H1 (cell line): ENCODE results near the gene THOC5. TPM values are rescaled to one million over a fixed set of nuclear protein-coding genes. Genes with fewer than 3 reads are reported as not detected.

Source experiments
- CTCF ChIA-PET: fragments of 300-600 bp; sonication (Branson Sonifier 250); formaldehyde crosslinking; loops from one replicate; lab custom pipeline; 2021; ENCODE audit not compliant: partially characterized antibody; lab: Charles Lee
- POLR2A ChIA-PET: fragments of 300-600 bp; sonication (Branson Sonifier 250); formaldehyde crosslinking; loops from one replicate; lab custom pipeline; 2021; ENCODE audit warnings: inconsistent platforms; ENCODE audit not compliant: partially characterized antibody; lab: Charles Lee
- DNase-seq, 2 experiments: peaks; one replicate each; pipeline versions ENCODE4 v3.0.0 to v3.0.0-alpha.2; 2010 to 2022; ENCODE audit warnings: low spot score in 2 of 2, low read depth in 1 of 2, mixed read lengths in 1 of 2
- FAIRE-seq: peaks from 2 replicates; lab custom pipeline; 2011; peaks lifted over from hg19 to GRCh38; lab: Jason Lieb, UNC
- H2AFZ ChIP-seq: 2 replicates; pipeline ENCODE4 v1.8.1; 2012; ENCODE audit warnings: low read length, inconsistent platforms
- H2AK5ac ChIP-seq: 2 replicates; pipeline ENCODE4 v1.6.1; 2013; ENCODE audit warnings: low read depth, low read length
- H2BK120ac ChIP-seq: replicated peaks from 2 replicates; pipeline ENCODE3; 2013; ENCODE audit warnings: low read depth, low read length, inconsistent platforms
- H2BK12ac ChIP-seq: 2 replicates; pipeline ENCODE4 v1.6.1; 2013; ENCODE audit warnings: low read depth, low read length
- H2BK15ac ChIP-seq: 2 replicates; pipeline ENCODE4 v1.6.1; 2013; ENCODE audit warnings: low read length
- H2BK20ac ChIP-seq: 2 replicates; pipeline ENCODE4 v1.6.1; 2013; ENCODE audit warnings: low read length
- H2BK5ac ChIP-seq: 2 replicates; pipeline ENCODE4 v1.6.1; 2013; ENCODE audit warnings: low read depth, low read length
- H3K14ac ChIP-seq: 2 replicates; pipeline ENCODE4 v1.6.1; 2013; ENCODE audit warnings: inconsistent platforms; ENCODE audit not compliant: insufficient read length
- H3K18ac ChIP-seq: 2 replicates; pipeline ENCODE4 v1.6.1; 2013; ENCODE audit warnings: low read length; ENCODE audit errors: extremely low read depth
- H3K23ac ChIP-seq: 2 replicates; pipeline ENCODE4 v1.6.1; 2013; ENCODE audit warnings: inconsistent platforms; ENCODE audit not compliant: insufficient read length
- H3K23me2 ChIP-seq: 2 replicates; pipeline ENCODE4 v1.6.1; 2013; ENCODE audit warnings: low read depth, low read length
- H3K27ac ChIP-seq: 2 replicates; pipeline ENCODE4 v1.6.1; 2011; ENCODE audit warnings: low read depth, low read length, inconsistent platforms
- H3K27me3 ChIP-seq, 4 experiments: replicated peaks in 1 of 4; 1 replicate in 1 of 4; 2 replicates in 3 of 4; pipeline versions ENCODE4 v1.6.1 to v1.8.1; 2011 to 2013; ENCODE audit warnings: low read length in 3 of 4, mild to moderate bottlenecking in 3 of 4, inconsistent platforms in 2 of 4, mixed read lengths in 2 of 4, moderate library complexity in 1 of 4; ENCODE audit not compliant: control insufficient read depth in 3 of 4, insufficient read depth in 3 of 4; ENCODE audit errors: extremely low read depth in 1 of 4
- H3K36me3 ChIP-seq, 4 experiments: 2 replicates each; pipeline versions ENCODE4 v1.6.1 to v1.8.1; 2011 to 2013; ENCODE audit warnings: mild to moderate bottlenecking in 4 of 4, low read length in 3 of 4, moderate library complexity in 2 of 4, control low read depth in 1 of 4, inconsistent platforms in 1 of 4; ENCODE audit not compliant: insufficient read depth in 4 of 4, control insufficient read depth in 2 of 4
- H3K4ac ChIP-seq: replicated peaks from 2 replicates; pipeline ENCODE3; 2013; ENCODE audit warnings: low read length, low read depth, mixed read lengths, inconsistent platforms; ENCODE audit not compliant: insufficient read length
- H3K4me1 ChIP-seq, 4 experiments: replicated peaks in 1 of 4; 1 replicate in 1 of 4; 2 replicates in 3 of 4; pipeline versions ENCODE4 v1.6.1 to v1.8.1; 2011 to 2013; ENCODE audit warnings: low read length in 3 of 4, inconsistent platforms in 2 of 4, mixed read lengths in 1 of 4; ENCODE audit not compliant: insufficient read depth in 4 of 4, control insufficient read depth in 3 of 4
- H3K4me2 ChIP-seq, 2 experiments: 2 replicates each; pipeline versions ENCODE4 v1.6.1 to v1.8.1; 2011 to 2013; ENCODE audit warnings: low read depth in 2 of 2, low read length in 2 of 2, control low read depth in 1 of 2, inconsistent platforms in 1 of 2, mild to moderate bottlenecking in 1 of 2; ENCODE audit not compliant: insufficient read depth in 1 of 2
- H3K4me3 ChIP-seq, 4 experiments: fragments of 200-600, 300-600 bp in 1 of 4; sonication (generic), shearing (Covaris generic), sonication (Bioruptor Twin) in 1 of 4; 2 replicates each; pipeline versions ENCODE4 v1.5.1 to v1.8.1; 2011 to 2016; ENCODE audit warnings: low read length in 4 of 4, low read depth in 3 of 4, control low read depth in 2 of 4, inconsistent platforms in 2 of 4, mild to moderate bottlenecking in 2 of 4, mixed read lengths in 1 of 4, moderate library complexity in 1 of 4; ENCODE audit not compliant: insufficient read depth in 2 of 4; ENCODE audit errors: extremely low read depth in 1 of 4
- H3K56ac ChIP-seq: replicated peaks from 2 replicates; pipeline ENCODE3; 2013; ENCODE audit warnings: low read depth, mild to moderate bottlenecking, mixed read lengths, low read length, inconsistent platforms; ENCODE audit not compliant: insufficient read length
- H3K79me1 ChIP-seq: 2 replicates; pipeline ENCODE4 v1.6.1; 2013; ENCODE audit warnings: low read depth, low read length, control low read depth
- H3K79me2 ChIP-seq, 2 experiments: 2 replicates each; pipeline versions ENCODE4 v1.6.1 to v1.8.1; 2012 to 2013; ENCODE audit warnings: low read length in 2 of 2, mild to moderate bottlenecking in 2 of 2, inconsistent platforms in 1 of 2; ENCODE audit not compliant: insufficient read depth in 2 of 2, control insufficient read depth in 1 of 2
- H3K9ac ChIP-seq, 4 experiments: replicated peaks in 1 of 4; 1 replicate in 1 of 4; 2 replicates in 3 of 4; pipeline versions ENCODE4 v1.6.1 to v1.8.1; 2011 to 2013; ENCODE audit warnings: low read depth in 3 of 4, low read length in 3 of 4, control low read depth in 2 of 4, mild to moderate bottlenecking in 2 of 4, moderate library complexity in 2 of 4, inconsistent platforms in 1 of 4; ENCODE audit errors: extremely low read depth in 1 of 4
- H3K9me3 ChIP-seq, 2 experiments: 2 replicates each; pipeline versions ENCODE4 v1.6.1 to v1.8.1; 2012 to 2013; ENCODE audit warnings: mild to moderate bottlenecking in 2 of 2, moderate library complexity in 2 of 2, control low read depth in 1 of 2, inconsistent platforms in 1 of 2, low read depth in 1 of 2, low read length in 1 of 2, mixed read lengths in 1 of 2; ENCODE audit not compliant: insufficient read depth in 2 of 2
- H4K20me1 ChIP-seq, 2 experiments: replicated peaks in 1 of 2; 2 replicates each; pipeline versions ENCODE3 to v1.8.1; 2011 to 2013; ENCODE audit warnings: inconsistent platforms in 2 of 2, low read length in 2 of 2, mild to moderate bottlenecking in 1 of 2; ENCODE audit not compliant: insufficient read depth in 2 of 2, control insufficient read depth in 1 of 2
- H4K5ac ChIP-seq: 2 replicates; pipeline ENCODE4 v1.6.1; 2013; ENCODE audit warnings: low read length, low read depth, mixed read lengths, inconsistent platforms; ENCODE audit not compliant: insufficient read length
- H4K8ac ChIP-seq: 2 replicates; pipeline ENCODE4 v1.8.0; 2013; ENCODE audit warnings: mild to moderate bottlenecking, moderate library complexity, low read length, inconsistent platforms; ENCODE audit not compliant: insufficient read depth; ENCODE audit errors: extremely low read depth
- H4K91ac ChIP-seq: replicated peaks from 2 replicates; pipeline ENCODE3; 2013; ENCODE audit warnings: low read length, mixed read lengths, inconsistent platforms; ENCODE audit not compliant: insufficient read length
- BACH1 ChIP-seq: IDR thresholded peaks from 2 replicates; pipeline ENCODE4 v1.6.1; 2012; ENCODE audit warnings: low read length, improper control_type of control experiment
- BCL11A ChIP-seq, 2 experiments: IDR thresholded peaks; one replicate each; pipeline ENCODE4 v1.6.1; 2011; ENCODE audit warnings: low read depth in 2 of 2, low read length in 2 of 2, mild to moderate bottlenecking in 2 of 2
- CBX5 ChIP-seq: fragments of 300-800, 300-1000 bp; sonication (generic); IDR thresholded peaks from 2 replicates; pipeline ENCODE4 v1.7.1; 2016; ENCODE audit warnings: antibody characterized with exemption, low read length, low read depth
- CBX8 ChIP-seq: fragments of 300-800, 300-1000 bp; sonication (generic); IDR thresholded peaks from 2 replicates; pipeline ENCODE4 v1.7.1; 2016; ENCODE audit warnings: low read depth, low read length, borderline replicate concordance
- HDAC2 ChIP-seq, 2 experiments: fragments of 300-600 bp in 1 of 2; sonication (generic) in 1 of 2; IDR thresholded peaks; 2 replicates each; pipeline ENCODE4 v1.6.1; 2011 to 2012; ENCODE audit warnings: low read depth in 2 of 2, low read length in 2 of 2, mild to moderate bottlenecking in 2 of 2, moderate library complexity in 2 of 2, borderline replicate concordance in 1 of 2, inconsistent platforms in 1 of 2
- MAFK ChIP-seq: IDR thresholded peaks from 2 replicates; pipeline ENCODE4 v1.6.1; 2012; ENCODE audit warnings: low read depth, mild to moderate bottlenecking, improper control_type of control experiment, low read length
- NANOG ChIP-seq: IDR thresholded peaks from 2 replicates; pipeline ENCODE4 v1.6.1; 2011; ENCODE audit warnings: low read length, low read depth, mild to moderate bottlenecking, inconsistent platforms; ENCODE audit not compliant: insufficient read depth, poor library complexity, severe bottlenecking
- POLR2AphosphoS5 ChIP-seq: IDR thresholded peaks from 2 replicates; pipeline ENCODE4 v1.6.1; 2011; ENCODE audit warnings: low read depth, low read length
- SP1 ChIP-seq: IDR thresholded peaks from 2 replicates; pipeline ENCODE4 v1.6.1; 2011; ENCODE audit warnings: low read depth, low read length
- TEAD4 ChIP-seq: IDR thresholded peaks from 2 replicates; pipeline ENCODE4 v1.6.1; 2012; ENCODE audit warnings: low read depth, low read length, inconsistent platforms, mixed read lengths
- WGBS, 2 experiments: shearing (Covaris generic) in 1 of 2; methylation state at CpG; one replicate each; pipeline versions ENCODE4 v1.1.6 to v1.1.7; 2013 to 2015; ENCODE audit warnings: low lambda C conversion rate in 2 of 2, mixed read lengths in 2 of 2, inconsistent platforms in 1 of 2, low coverage in 1 of 2, missing lambda C conversion rate in 1 of 2; ENCODE audit not compliant: insufficient replicate concordance in 2 of 2, insufficient coverage in 1 of 2, insufficient read length in 1 of 2; ENCODE audit errors: extremely low coverage in 1 of 2, missing lambda C conversion rate in 1 of 2; 5-methylcytosine and 5-hydroxymethylcytosine counted together
- polyA plus RNA-seq, 7 experiments: library from polyadenylated mRNA; depleted of rRNA in 3 of 7; stranded (reverse) in 5 of 7; unstranded in 2 of 7; fragments of >200 nt in 5 of 7; fragments of 200-250 nt in 2 of 7; gene quantifications; 1 replicate in 5 of 7; 2 replicates in 1 of 7; 4 replicates in 1 of 7; pipeline versions ENCODE4 v1.2.1 to v1.2.3, GENCODE V29; 2011 to 2013; ENCODE audit warnings: missing spikeins in 2 of 7, mixed read lengths in 2 of 7
- total RNA-seq: library from RNA; stranded (reverse); fragmentation: NEBNext Ultra II Directional; extraction: Animal tissue kit (Norgen Biotek cat#: 25700); gene quantifications from 2 replicates; pipeline ENCODE4 v1.2.1, GENCODE V29; 2021

The THOC5 gene
- total and polyA plus RNA-seq, 2 of the 8 experiments (the other 6 are each of a cell fraction or from before 2014, with no cell fraction given) = 27.7 to 65.7 TPM

GRCh38 chr22:29477723-29478318 is 75.7 kb downstream of the THOC5 start:
- H4K8ac ChIP-seq = no peak overlapping the region
- H3K4me1 ChIP-seq = peaks cover 14 to 27% (median 20%) of the 10 kb centered on the region in 4 experiments
- H3K14ac ChIP-seq = no peak overlapping the region
- no peak overlapping the region for H2AFZ ChIP-seq
- H3K27ac ChIP-seq = no peak overlapping the region
- no peak overlapping the region for H3K4ac ChIP-seq
- DNase-seq = no peak
- H3K4me2 ChIP-seq = peak overlapping the region; percentile 58 to 74
- no peak overlapping the region for H4K5ac ChIP-seq
- H4K91ac ChIP-seq = no peak overlapping the region
- 38% methylated on average over 4 of the region's 4 CpGs; no CpG with 5 or more reads in 1 of the 2 experiments for WGBS, 2 experiments
- CTCF ChIA-PET = no interaction called here
- H3K36me3 ChIP-seq = peaks cover 0 to 12% (median 0%) of the 10 kb centered on the region in 4 experiments; a peak in 2 of 8 replicates
- H3K9me3 ChIP-seq = peaks cover 0 to 11% of the 10 kb centered on the region in 2 experiments; a peak in 2 of 4 replicates
- H2AK5ac ChIP-seq = no peak overlapping the region
- H3K56ac ChIP-seq = no peak overlapping the region
- no peak overlapping the region for H2BK20ac ChIP-seq
- H3K79me2 ChIP-seq = no peaks in the 10 kb centered on the region
- no peaks in the 10 kb centered on the region for H3K79me1 ChIP-seq
- 0 out of 2 replicates have a peak overlapping the region, but pooled peaks have one; percentile 39 for H2BK12ac ChIP-seq
- peaks cover 4 to 5% of the 10 kb centered on the region in 2 experiments for H4K20me1 ChIP-seq
- H3K9ac ChIP-seq = no peak overlapping the region
- H2BK15ac ChIP-seq = 0 out of 2 replicates have a peak overlapping the region, but pooled peaks have one; percentile 81
- FAIRE-seq = no peak
- peak overlapping the region in 1 of 4 experiments; percentile 57; a peak in 4 of 8 replicates for H3K4me3 ChIP-seq
- no peak overlapping the region for H3K23ac ChIP-seq
- no peak for TF ChIP-seq POLR2AphosphoS5
- no peak for TF ChIP-seq HDAC2 (IDR thresholded peaks at IDR 0.05; ENCODE audit: borderline replicate concordance in 1 of 2, low read depth in 2 of 2, low read length in 2 of 2)
- peak; percentile 39; the same call in 1 of the 2 replicates for TF ChIP-seq MAFK
- TF ChIP-seq CBX8 = no peak
- TF ChIP-seq BCL11A (IDR thresholded peaks at IDR 0.05; ENCODE audit: low read depth in 2 of 2, low read length in 2 of 2) = no peak
- no peak for TF ChIP-seq SP1
- no peak for TF ChIP-seq TEAD4
- TF ChIP-seq NANOG = no peak
- no peak for TF ChIP-seq CBX5
- TF ChIP-seq BACH1 = peak; percentile 50; the same call in 1 of the 2 replicates
- peaks cover 21% of the 10 kb centered on the region for H3K23me2 ChIP-seq
- no peak overlapping the region for H2BK120ac ChIP-seq
- POLR2A ChIA-PET = interaction anchor here (0.9 to 1.5 kb wide), 2 partner anchors 23 to 79 kb away, joined by 3 read pairs; no protein-coding TSS in a partner anchor
- H3K27me3 ChIP-seq = peaks cover 26 to 58% (median 51%) of the 10 kb centered on the region in 4 experiments
- H3K18ac ChIP-seq = no peak overlapping the region; the same call in 1 of the 2 replicates
- no peak overlapping the region for H2BK5ac ChIP-seq
